Heart left ventricle (tissue), 13 donors: ENCODE data around the gene SRP68.

Experiments
- POLR2A ChIP-seq, 2 donors: fragments of 450-650 bp; IDR thresholded peaks; one replicate each; pipeline ENCODE4 v1.6.1; 2017; ENCODE audit warnings: antibody characterized with exemption in 2 of 2, mild to moderate bottlenecking in 2 of 2, moderate library complexity in 2 of 2
- TF ChIP-seq, protein P1 (sequence below), 12 donors: fragments of 200-600 bp; sonication (generic) in 4 of 12; IDR thresholded peaks; one replicate each; pipeline versions ENCODE4 v1.5.0 to v1.8.0; 2018 to 2022; ENCODE audit warnings: antibody characterized with exemption in 12 of 12, mild to moderate bottlenecking in 5 of 12
- donor health status: ischemic (EF 13 %, LVEDD 7.1; RV severe dilation, severe dysfunction).
- donor health status: DM: no; HTN: yes; CAD: no.
- donor health status: DM: no; HTN: no; CAD: no.
- donor health status: ischemic (EF 25% LVEDD 6.9; RV normal size, moderate dysfunction).
- donor health status: ischemic (EF 25% LVEDD 5.7; RV mildly dilated, moderate dysfunction).
- donor health status: ischemic (EF 35%, LVEDD 5.7; RV mildly dilated, moderate dysfunction).
- donor health status: nonischemic (EF 11% LVEDD 7.7; RV severe dilation, severe dysfunction).
- donor health status: DM: yes; HTN: yes; CAD: no.
- donor health status: PGD.
- donor health status: ischemic (EF 29% LVEDD 5.4; RV normal size, mild dysfunction).
- donor health status: nonischemic (EF 23%, LVEDD 6.1; RV moderate dilation, normal function).

DNA sequence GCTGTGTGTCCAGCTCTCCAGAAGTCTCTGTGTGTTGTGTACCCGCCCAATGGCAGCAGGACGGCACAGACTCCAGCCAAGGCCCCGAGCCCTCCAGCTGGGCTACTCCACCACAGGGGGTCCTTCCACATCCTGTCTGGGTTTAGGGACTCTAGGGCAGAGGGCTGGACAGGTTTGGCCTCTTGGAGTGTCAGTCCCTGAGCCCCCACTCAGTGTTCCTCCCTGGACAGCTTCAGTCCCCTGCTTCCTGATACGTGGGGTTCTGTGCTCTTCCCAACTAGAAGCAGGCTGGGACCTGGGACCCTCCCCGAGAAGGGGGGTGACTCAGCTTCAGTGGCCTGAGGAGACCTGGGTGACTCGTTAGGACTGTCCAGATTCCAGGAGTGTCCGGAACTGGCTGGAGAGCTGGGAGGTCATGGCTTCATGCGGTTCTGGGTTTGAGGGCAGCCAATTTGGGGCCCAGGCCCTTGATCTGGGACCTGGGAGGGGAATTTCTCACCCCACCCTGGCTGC, 67.5 kb downstream of the SRP68 start:
- no peak for TF ChIP-seq POLR2A (IDR thresholded peaks at IDR 0.05)
- TF ChIP-seq, protein P1, sequence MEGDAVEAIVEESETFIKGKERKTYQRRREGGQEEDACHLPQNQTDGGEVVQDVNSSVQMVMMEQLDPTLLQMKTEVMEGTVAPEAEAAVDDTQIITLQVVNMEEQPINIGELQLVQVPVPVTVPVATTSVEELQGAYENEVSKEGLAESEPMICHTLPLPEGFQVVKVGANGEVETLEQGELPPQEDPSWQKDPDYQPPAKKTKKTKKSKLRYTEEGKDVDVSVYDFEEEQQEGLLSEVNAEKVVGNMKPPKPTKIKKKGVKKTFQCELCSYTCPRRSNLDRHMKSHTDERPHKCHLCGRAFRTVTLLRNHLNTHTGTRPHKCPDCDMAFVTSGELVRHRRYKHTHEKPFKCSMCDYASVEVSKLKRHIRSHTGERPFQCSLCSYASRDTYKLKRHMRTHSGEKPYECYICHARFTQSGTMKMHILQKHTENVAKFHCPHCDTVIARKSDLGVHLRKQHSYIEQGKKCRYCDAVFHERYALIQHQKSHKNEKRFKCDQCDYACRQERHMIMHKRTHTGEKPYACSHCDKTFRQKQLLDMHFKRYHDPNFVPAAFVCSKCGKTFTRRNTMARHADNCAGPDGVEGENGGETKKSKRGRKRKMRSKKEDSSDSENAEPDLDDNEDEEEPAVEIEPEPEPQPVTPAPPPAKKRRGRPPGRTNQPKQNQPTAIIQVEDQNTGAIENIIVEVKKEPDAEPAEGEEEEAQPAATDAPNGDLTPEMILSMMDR (IDR thresholded peaks at IDR 0.05), result no peak
